Osteocyte (in vitro differentiated cells): ENCODE measurements around the gene RPTOR. TPM values are rescaled to one million over a fixed set of nuclear protein-coding genes. Genes with fewer than 3 reads are reported as not detected.

ENCODE experiments used
- DNase-seq: peaks from one replicate; pipeline ENCODE4 v3.0.0; 2021; ENCODE audit warnings: mixed read lengths; ENCODE audit not compliant: unreplicated experiment; ENCODE audit errors: extremely low spot score
- H3K27ac Mint-ChIP-seq: one replicate; pipeline ENCODE4 v1.8.0; 2021; ENCODE audit warnings: mild to moderate bottlenecking, mixed read lengths; ENCODE audit not compliant: unreplicated experiment
- H3K27me3 Mint-ChIP-seq: one replicate; pipeline ENCODE4 v1.8.0; 2021; ENCODE audit warnings: mixed read lengths; ENCODE audit not compliant: unreplicated experiment
- H3K36me3 Mint-ChIP-seq: one replicate; pipeline ENCODE4 v1.8.0; 2021; ENCODE audit warnings: mixed read lengths; ENCODE audit not compliant: unreplicated experiment
- H3K4me1 Mint-ChIP-seq: one replicate; pipeline ENCODE4 v1.8.0; 2021; ENCODE audit warnings: mixed read lengths; ENCODE audit not compliant: unreplicated experiment
- H3K4me3 Mint-ChIP-seq: one replicate; pipeline ENCODE4 v1.8.0; 2021; ENCODE audit warnings: mild to moderate bottlenecking, moderate library complexity, mixed read lengths; ENCODE audit not compliant: unreplicated experiment
- H3K9me3 Mint-ChIP-seq: one replicate; pipeline ENCODE4 v1.8.0; 2021; ENCODE audit warnings: mixed read lengths; ENCODE audit not compliant: unreplicated experiment
- CTCF ChIP-seq: fragments of 200-600 bp; sonication (generic); IDR thresholded peaks from 2 replicates; pipeline ENCODE4 v1.5.0; 2021; ENCODE audit warnings: antibody characterized with exemption, mild to moderate bottlenecking, moderate library complexity
- total RNA-seq: library from RNA; stranded (reverse); gene quantifications from 2 replicates; pipeline ENCODE4 v1.2.1, GENCODE V29; 2021

RPTOR gene
- total RNA-seq, 1 donor from 2014 or later = 36.0 TPM

- TF ChIP-seq CTCF = no peak
- Mint-ChIP-seq H3K27me3 (no peaks in the 10 kb centered on the region), H3K9me3 (no peaks in the 10 kb centered on the region), H3K4me1 (peaks cover 26% of the 10 kb centered on the region), H3K36me3 (peaks cover 1% of the 10 kb centered on the region), H3K4me3 (no peak overlapping the region), H3K27ac (no peak overlapping the region)
- no peak for DNase-seq
Observed at GRCh38 chr17:80584176-80584905, 39.7 kb downstream of the RPTOR start.

DNA sequence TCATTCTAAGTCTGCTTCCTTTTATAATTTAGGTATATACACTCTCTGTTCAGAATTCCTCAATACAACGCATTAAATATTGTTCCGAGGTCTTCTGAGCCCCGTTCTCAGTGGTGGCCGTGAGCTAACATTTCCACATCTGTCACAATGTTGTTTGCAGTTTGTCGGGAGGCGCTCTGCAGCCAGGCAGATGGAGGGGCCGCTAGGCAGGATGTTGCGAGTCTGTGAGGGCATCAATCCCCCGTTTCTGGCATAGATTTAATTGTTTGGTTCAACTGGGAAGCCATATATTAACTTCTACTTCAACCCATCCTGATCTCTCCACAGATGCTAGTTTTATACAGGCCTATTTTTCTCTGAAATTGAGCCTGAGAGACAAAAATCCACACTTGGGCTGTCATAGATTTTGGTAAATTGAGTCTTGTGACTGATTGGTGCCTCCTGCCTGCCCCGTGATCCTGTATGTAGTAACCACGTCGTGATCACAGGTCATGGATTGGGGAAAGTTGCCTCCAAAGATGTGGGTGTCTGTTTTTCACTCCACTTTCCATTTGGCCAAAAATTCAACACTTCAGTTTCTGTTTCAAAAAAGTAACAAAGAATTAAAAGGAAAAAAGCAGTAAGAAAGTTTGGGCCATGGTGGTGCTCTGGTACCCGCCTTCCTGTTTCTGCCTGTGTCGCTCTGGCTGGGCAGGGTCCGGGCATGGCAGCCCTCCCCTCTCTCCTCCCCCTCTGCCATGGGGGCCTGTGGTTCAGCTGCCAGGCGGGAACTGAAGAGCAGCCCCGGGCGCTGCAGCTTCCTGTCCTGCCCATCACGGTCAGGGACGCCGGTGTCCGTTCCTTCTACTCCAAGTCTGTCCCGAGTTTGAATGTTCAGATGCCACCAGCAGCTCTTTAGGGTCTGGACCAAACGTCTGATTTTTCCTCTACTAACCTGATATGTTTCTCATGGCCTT, 41.5 kb downstream of the RPTOR start:
- Mint-ChIP-seq H3K27me3 (no peaks in the 10 kb centered on the region), H3K4me1 (peaks cover 34% of the 10 kb centered on the region), H3K27ac (peak overlapping the region; percentile 44), H3K36me3 (peaks cover 1% of the 10 kb centered on the region), H3K4me3 (peak overlapping the region; percentile 29), H3K9me3 (no peaks in the 10 kb centered on the region)
- no peak for DNase-seq
- TF ChIP-seq CTCF = no peak

DNA sequence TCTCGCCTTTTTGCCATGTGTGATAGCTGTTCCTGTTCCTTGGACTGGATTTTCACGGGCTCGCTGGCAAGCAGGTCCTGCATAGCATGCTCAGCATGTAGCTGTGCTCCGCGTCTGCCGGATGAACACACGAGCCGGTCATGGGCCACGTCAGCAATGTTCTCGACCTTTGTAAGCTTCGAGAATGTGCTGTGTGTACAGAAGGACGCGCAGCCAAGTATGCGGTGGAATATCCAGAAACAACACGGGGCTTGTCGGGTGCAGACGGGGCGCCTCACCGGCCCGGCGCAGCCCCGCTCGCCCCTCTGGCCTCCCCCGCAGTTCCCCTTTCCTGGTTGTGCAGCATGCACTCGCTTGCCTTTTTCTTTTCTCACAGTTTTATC, 42.2 kb downstream of the RPTOR start:
- Mint-ChIP-seq H3K27me3 (no peaks in the 10 kb centered on the region), H3K4me3 (peak overlapping the region; percentile 29), H3K4me1 (peaks cover 39% of the 10 kb centered on the region), H3K27ac (peak overlapping the region; percentile 44), H3K36me3 (peaks cover 1% of the 10 kb centered on the region), H3K9me3 (no peaks in the 10 kb centered on the region)
- TF ChIP-seq CTCF = no peak
- DNase-seq = no peak

DNA sequence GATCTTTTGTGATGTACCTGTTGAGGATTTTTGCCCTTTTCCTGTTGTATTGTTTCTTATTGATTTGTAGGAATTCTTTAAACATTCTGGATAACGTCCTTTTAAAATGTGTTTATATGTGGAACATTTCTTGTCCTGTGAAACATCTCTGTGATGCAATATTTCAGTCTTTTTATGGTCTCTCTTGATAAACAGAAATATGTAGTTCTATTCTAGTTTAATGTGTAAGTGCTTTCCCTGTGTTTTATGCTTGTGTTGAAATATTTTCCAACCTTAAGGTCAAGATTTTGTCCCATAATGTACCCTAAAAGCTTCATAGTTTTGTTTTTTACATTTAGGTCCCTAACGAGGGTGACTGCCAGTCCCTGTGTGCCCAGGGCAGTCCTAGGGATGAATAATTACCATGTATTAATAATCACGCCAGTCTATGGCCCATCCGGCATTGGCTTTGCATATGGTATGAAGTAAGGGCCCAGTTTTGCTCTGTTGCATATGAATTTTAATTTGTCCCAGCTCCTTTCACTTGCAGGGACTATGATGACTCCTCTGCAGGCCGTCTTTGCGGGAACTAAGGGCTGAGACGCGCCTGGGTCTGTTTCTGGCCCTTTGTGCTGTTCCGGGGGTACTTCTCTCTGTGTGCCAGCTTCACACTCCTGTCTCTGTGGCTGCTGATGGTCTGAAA, 44.2 kb downstream of the RPTOR start:
- DNase-seq = no peak
- Mint-ChIP-seq H3K4me1 (peaks cover 36% of the 10 kb centered on the region), H3K36me3 (no peaks in the 10 kb centered on the region), H3K4me3 (no peak overlapping the region), H3K9me3 (no peaks in the 10 kb centered on the region), H3K27me3 (no peaks in the 10 kb centered on the region), H3K27ac (no peak overlapping the region)
- no peak for TF ChIP-seq CTCF
